H1 (cell line): ENCODE measurements around the gene MIS18BP1. TPM values are rescaled to one million over a fixed set of nuclear protein-coding genes. Genes with fewer than 3 reads are reported as not detected.

Experiments
- CHD7 ChIP-seq: fragments of 300-600 bp; sonication (generic); IDR thresholded peaks from 2 replicates; pipeline ENCODE4 v1.7.1; 2012; ENCODE audit warnings: low read length, moderate library complexity, mild to moderate bottlenecking, inconsistent platforms; ENCODE audit not compliant: insufficient replicate concordance
- NRF1 ChIP-seq: IDR thresholded peaks from 2 replicates; pipeline ENCODE4 v1.6.1; 2011; ENCODE audit warnings: mild to moderate bottlenecking, low read depth, low read length, improper control_type of control experiment
- PHF8 ChIP-seq: fragments of 200-600 bp; sonication (generic); conservative IDR thresholded peaks from 2 replicates; pipeline ENCODE4 v1.7.1; 2012; ENCODE audit warnings: low read depth, mild to moderate bottlenecking, inconsistent platforms, low read length, moderate library complexity
- RNF2 ChIP-seq: fragments of 200-900, 300-1000 bp; sonication (generic); IDR thresholded peaks from 2 replicates; pipeline ENCODE4 v1.7.1; 2016; ENCODE audit warnings: borderline replicate concordance, low read depth, mild to moderate bottlenecking, antibody characterized with exemption, low read length; ENCODE audit not compliant: poor library complexity, severe bottlenecking; ENCODE audit errors: missing control alignments
- TEAD4 ChIP-seq: IDR thresholded peaks from 2 replicates; pipeline ENCODE4 v1.6.1; 2012; ENCODE audit warnings: low read depth, low read length, inconsistent platforms, mixed read lengths
- polyA plus RNA-seq, 7 experiments: library from polyadenylated mRNA; depleted of rRNA in 3 of 7; stranded (reverse) in 5 of 7; unstranded in 2 of 7; fragments of >200 nt in 5 of 7; fragments of 200-250 nt in 2 of 7; gene quantifications; 1 replicate in 5 of 7; 2 replicates in 1 of 7; 4 replicates in 1 of 7; pipeline versions ENCODE4 v1.2.1 to v1.2.3, GENCODE V29; 2011 to 2013; ENCODE audit warnings: missing spikeins in 2 of 7, mixed read lengths in 2 of 7
- total RNA-seq: library from RNA; stranded (reverse); fragmentation: NEBNext Ultra II Directional; extraction: Animal tissue kit (Norgen Biotek cat#: 25700); gene quantifications from 2 replicates; pipeline ENCODE4 v1.2.1, GENCODE V29; 2021

MIS18BP1 gene
- total and polyA plus RNA-seq, 2 of the 8 experiments (the other 6 are each of a cell fraction or from before 2014, with no cell fraction given) = 12.8 to 80.5 TPM

GRCh38 chr14:45194964-45195363 is 58.0 kb downstream of the MIS18BP1 start (continued):
- no peak for TF ChIP-seq CHD7
- TF ChIP-seq NRF1 = no peak
- no peak for TF ChIP-seq RNF2
- no peak for TF ChIP-seq TEAD4
- TF ChIP-seq PHF8 = no peak
